Measurements from ENCODE around the gene TBC1D22A.
"Not testable (repeated sequence)": the region's sequence is repeated elsewhere in the genome, so short reads cannot be mapped to it uniquely, and the experiment has no call there.

Gene TBC1D22A

GRCh38 chr22:46780453-46780852 is 18.0 kb downstream of the TBC1D22A start:
- no peaks in the 10 kb centered on the region for H3K27me3 ChIP-seq (ENCODE audit: insufficient read depth, low read depth)
- no peaks in the 10 kb centered on the region for H3K79me2 ChIP-seq (ENCODE audit: insufficient read depth, low read depth)
- no peak for TF ChIP-seq CTCF (conservative IDR thresholded peaks at IDR 0.05; ENCODE audit: low read depth, low read length)
- H3K36me3 ChIP-seq (ENCODE audit: insufficient read depth): no peaks in the 10 kb centered on the region
- no peak overlapping the region for H3K27ac ChIP-seq
- no peak overlapping the region for H3K4me2 ChIP-seq
- no peak overlapping the region for H3K4me3 ChIP-seq (IDR thresholded peaks at IDR 0.05; ENCODE audit: insufficient read depth, low read depth, low read length)
- H3K4me1 ChIP-seq (ENCODE audit: low read depth, poor library complexity, severe bottlenecking): no peaks in the 10 kb centered on the region
- no peak overlapping the region for H2AFZ ChIP-seq (ENCODE audit: low read depth)
- H4K20me1 ChIP-seq (ENCODE audit: insufficient read depth): no peaks in the 10 kb centered on the region
- no peak overlapping the region for H3K9ac ChIP-seq

GRCh38 chr22:46781291-46781690 is 18.8 kb downstream of the TBC1D22A start:
- Histone ChIP-seq H3K4me2 (no peak overlapping the region), H3K79me2 (ENCODE audit: insufficient read depth, low read depth) (no peaks in the 10 kb centered on the region)
- no peak for TF ChIP-seq CTCF (conservative IDR thresholded peaks at IDR 0.05; ENCODE audit: low read depth, low read length)

GRCh38 chr22:46782200-46782599 is 19.8 kb downstream of the TBC1D22A start:
- not testable (repeated sequence) for H3K79me2 ChIP-seq (ENCODE audit: insufficient read depth, low read depth); H2AFZ ChIP-seq (ENCODE audit: low read depth); H3K27me3 ChIP-seq (ENCODE audit: insufficient read depth, low read depth); H3K9ac ChIP-seq; H3K4me1 ChIP-seq (ENCODE audit: low read depth, poor library complexity, severe bottlenecking); H3K4me3 ChIP-seq (IDR thresholded peaks at IDR 0.05; ENCODE audit: insufficient read depth, low read depth, low read length); H4K20me1 ChIP-seq (ENCODE audit: insufficient read depth); H3K27ac ChIP-seq; H3K4me2 ChIP-seq; H3K36me3 ChIP-seq (ENCODE audit: insufficient read depth)

More at GRCh38 chr22:46781291-46781690, 18.8 kb downstream of the TBC1D22A start:
- Histone ChIP-seq H3K27ac (no peak overlapping the region), H3K9ac (no peak overlapping the region), H2AFZ (ENCODE audit: low read depth) (no peak overlapping the region), H3K27me3 (ENCODE audit: insufficient read depth, low read depth) (no peaks in the 10 kb centered on the region), H3K4me1 (ENCODE audit: low read depth, poor library complexity, severe bottlenecking) (no peaks in the 10 kb centered on the region), H4K20me1 (ENCODE audit: insufficient read depth) (no peaks in the 10 kb centered on the region), H3K4me3 (IDR thresholded peaks at IDR 0.05; ENCODE audit: insufficient read depth, low read depth, low read length) (no peak overlapping the region), H3K36me3 (ENCODE audit: insufficient read depth) (no peaks in the 10 kb centered on the region)

GRCh38 chr22:46783721-46784120 is 21.3 kb downstream of the TBC1D22A start:
- H3K36me3 ChIP-seq (ENCODE audit: insufficient read depth): no peaks in the 10 kb centered on the region
- no peak overlapping the region for H3K27ac ChIP-seq
- H3K4me1 ChIP-seq (ENCODE audit: low read depth, poor library complexity, severe bottlenecking): peaks cover 7% of the 10 kb centered on the region
- H3K9ac ChIP-seq: no peak overlapping the region
- H3K4me2 ChIP-seq: no peak overlapping the region
- H2AFZ ChIP-seq (ENCODE audit: low read depth): no peak overlapping the region
- H3K4me3 ChIP-seq (IDR thresholded peaks at IDR 0.05; ENCODE audit: insufficient read depth, low read depth, low read length): no peak overlapping the region
- no peaks in the 10 kb centered on the region for H3K27me3 ChIP-seq (ENCODE audit: insufficient read depth, low read depth)
- no peaks in the 10 kb centered on the region for H4K20me1 ChIP-seq (ENCODE audit: insufficient read depth)
- no peak for TF ChIP-seq CTCF (conservative IDR thresholded peaks at IDR 0.05; ENCODE audit: low read depth, low read length)
- no peaks in the 10 kb centered on the region for H3K79me2 ChIP-seq (ENCODE audit: insufficient read depth, low read depth)

GRCh38 chr22:46788441-46789172 is 26.2 kb downstream of the TBC1D22A start:
- H3K79me2 ChIP-seq (ENCODE audit: insufficient read depth, low read depth): no peaks in the 10 kb centered on the region
- H3K4me2 ChIP-seq: peak overlapping the region; percentile 50; the same call in 1 of the 2 replicates
- H4K20me1 ChIP-seq (ENCODE audit: insufficient read depth): no peaks in the 10 kb centered on the region
- no peak for TF ChIP-seq CTCF (conservative IDR thresholded peaks at IDR 0.05; ENCODE audit: low read depth, low read length)
- H3K27me3 ChIP-seq (ENCODE audit: insufficient read depth, low read depth): no peaks in the 10 kb centered on the region
- H3K27ac ChIP-seq: no peak overlapping the region
- H3K4me3 ChIP-seq (IDR thresholded peaks at IDR 0.05; ENCODE audit: insufficient read depth, low read depth, low read length): no peak overlapping the region
- H3K9ac ChIP-seq: no peak overlapping the region
- H2AFZ ChIP-seq (ENCODE audit: low read depth): no peak overlapping the region
- no peaks in the 10 kb centered on the region for H3K36me3 ChIP-seq (ENCODE audit: insufficient read depth)
- H3K4me1 ChIP-seq (ENCODE audit: low read depth, poor library complexity, severe bottlenecking): peaks cover 10% of the 10 kb centered on the region
